ENCODE measurements around the gene CSMD2. TPM values are rescaled to one million over a fixed set of nuclear protein-coding genes. Genes with fewer than 3 reads are reported as not detected.

Gene CSMD2
- total and polyA plus RNA-seq, 2 of the 8 experiments (the other 6 are each of a cell fraction or from before 2014, with no cell fraction given), result 7.0 to 14.7 TPM

DNA sequence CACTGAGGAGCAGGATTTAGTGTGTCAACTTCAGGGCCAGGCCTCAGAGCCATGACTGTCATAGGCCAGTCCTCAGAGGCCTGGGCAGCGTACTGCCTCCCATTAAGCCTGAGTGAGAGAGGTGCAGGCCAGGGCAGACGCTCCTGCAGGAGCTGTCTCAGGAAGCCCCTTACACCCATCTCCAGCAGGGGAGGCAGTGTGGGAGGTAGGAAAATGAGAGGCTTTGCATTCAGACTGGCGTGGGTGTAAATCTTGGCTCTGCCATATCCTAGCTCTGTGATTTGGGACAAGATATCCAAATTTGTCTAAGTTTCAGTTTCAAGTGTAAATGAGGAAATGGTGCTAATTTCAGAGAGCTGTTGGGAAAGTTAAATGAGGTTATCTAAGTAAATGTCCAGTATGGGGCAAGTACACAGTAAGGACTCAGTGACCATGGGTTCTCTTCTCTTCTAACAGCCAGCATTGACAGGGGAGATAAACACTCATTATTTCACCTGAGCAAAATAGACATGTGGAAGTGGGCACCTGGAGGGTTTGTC, 508.5 kb downstream of the CSMD2 start (continued):
- TF ChIP-seq, protein P1, sequence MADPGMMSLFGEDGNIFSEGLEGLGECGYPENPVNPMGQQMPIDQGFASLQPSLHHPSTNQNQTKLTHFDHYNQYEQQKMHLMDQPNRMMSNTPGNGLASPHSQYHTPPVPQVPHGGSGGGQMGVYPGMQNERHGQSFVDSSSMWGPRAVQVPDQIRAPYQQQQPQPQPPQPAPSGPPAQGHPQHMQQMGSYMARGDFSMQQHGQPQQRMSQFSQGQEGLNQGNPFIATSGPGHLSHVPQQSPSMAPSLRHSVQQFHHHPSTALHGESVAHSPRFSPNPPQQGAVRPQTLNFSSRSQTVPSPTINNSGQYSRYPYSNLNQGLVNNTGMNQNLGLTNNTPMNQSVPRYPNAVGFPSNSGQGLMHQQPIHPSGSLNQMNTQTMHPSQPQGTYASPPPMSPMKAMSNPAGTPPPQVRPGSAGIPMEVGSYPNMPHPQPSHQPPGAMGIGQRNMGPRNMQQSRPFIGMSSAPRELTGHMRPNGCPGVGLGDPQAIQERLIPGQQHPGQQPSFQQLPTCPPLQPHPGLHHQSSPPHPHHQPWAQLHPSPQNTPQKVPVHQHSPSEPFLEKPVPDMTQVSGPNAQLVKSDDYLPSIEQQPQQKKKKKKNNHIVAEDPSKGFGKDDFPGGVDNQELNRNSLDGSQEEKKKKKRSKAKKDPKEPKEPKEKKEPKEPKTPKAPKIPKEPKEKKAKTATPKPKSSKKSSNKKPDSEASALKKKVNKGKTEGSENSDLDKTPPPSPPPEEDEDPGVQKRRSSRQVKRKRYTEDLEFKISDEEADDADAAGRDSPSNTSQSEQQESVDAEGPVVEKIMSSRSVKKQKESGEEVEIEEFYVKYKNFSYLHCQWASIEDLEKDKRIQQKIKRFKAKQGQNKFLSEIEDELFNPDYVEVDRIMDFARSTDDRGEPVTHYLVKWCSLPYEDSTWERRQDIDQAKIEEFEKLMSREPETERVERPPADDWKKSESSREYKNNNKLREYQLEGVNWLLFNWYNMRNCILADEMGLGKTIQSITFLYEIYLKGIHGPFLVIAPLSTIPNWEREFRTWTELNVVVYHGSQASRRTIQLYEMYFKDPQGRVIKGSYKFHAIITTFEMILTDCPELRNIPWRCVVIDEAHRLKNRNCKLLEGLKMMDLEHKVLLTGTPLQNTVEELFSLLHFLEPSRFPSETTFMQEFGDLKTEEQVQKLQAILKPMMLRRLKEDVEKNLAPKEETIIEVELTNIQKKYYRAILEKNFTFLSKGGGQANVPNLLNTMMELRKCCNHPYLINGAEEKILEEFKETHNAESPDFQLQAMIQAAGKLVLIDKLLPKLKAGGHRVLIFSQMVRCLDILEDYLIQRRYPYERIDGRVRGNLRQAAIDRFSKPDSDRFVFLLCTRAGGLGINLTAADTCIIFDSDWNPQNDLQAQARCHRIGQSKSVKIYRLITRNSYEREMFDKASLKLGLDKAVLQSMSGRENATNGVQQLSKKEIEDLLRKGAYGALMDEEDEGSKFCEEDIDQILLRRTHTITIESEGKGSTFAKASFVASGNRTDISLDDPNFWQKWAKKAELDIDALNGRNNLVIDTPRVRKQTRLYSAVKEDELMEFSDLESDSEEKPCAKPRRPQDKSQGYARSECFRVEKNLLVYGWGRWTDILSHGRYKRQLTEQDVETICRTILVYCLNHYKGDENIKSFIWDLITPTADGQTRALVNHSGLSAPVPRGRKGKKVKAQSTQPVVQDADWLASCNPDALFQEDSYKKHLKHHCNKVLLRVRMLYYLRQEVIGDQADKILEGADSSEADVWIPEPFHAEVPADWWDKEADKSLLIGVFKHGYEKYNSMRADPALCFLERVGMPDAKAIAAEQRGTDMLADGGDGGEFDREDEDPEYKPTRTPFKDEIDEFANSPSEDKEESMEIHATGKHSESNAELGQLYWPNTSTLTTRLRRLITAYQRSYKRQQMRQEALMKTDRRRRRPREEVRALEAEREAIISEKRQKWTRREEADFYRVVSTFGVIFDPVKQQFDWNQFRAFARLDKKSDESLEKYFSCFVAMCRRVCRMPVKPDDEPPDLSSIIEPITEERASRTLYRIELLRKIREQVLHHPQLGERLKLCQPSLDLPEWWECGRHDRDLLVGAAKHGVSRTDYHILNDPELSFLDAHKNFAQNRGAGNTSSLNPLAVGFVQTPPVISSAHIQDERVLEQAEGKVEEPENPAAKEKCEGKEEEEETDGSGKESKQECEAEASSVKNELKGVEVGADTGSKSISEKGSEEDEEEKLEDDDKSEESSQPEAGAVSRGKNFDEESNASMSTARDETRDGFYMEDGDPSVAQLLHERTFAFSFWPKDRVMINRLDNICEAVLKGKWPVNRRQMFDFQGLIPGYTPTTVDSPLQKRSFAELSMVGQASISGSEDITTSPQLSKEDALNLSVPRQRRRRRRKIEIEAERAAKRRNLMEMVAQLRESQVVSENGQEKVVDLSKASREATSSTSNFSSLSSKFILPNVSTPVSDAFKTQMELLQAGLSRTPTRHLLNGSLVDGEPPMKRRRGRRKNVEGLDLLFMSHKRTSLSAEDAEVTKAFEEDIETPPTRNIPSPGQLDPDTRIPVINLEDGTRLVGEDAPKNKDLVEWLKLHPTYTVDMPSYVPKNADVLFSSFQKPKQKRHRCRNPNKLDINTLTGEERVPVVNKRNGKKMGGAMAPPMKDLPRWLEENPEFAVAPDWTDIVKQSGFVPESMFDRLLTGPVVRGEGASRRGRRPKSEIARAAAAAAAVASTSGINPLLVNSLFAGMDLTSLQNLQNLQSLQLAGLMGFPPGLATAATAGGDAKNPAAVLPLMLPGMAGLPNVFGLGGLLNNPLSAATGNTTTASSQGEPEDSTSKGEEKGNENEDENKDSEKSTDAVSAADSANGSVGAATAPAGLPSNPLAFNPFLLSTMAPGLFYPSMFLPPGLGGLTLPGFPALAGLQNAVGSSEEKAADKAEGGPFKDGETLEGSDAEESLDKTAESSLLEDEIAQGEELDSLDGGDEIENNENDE (IDR thresholded peaks at IDR 0.05; ENCODE audit: insufficient replicate concordance, low read length), result no peak
- no peak for TF ChIP-seq CTBP2 (IDR thresholded peaks at IDR 0.05; ENCODE audit: borderline replicate concordance, insufficient read depth, insufficient read length, low read length)
- TF ChIP-seq TCF12 (IDR thresholded peaks at IDR 0.05; ENCODE audit: low read depth, low read length), result no peak
- TF ChIP-seq, protein P2, sequence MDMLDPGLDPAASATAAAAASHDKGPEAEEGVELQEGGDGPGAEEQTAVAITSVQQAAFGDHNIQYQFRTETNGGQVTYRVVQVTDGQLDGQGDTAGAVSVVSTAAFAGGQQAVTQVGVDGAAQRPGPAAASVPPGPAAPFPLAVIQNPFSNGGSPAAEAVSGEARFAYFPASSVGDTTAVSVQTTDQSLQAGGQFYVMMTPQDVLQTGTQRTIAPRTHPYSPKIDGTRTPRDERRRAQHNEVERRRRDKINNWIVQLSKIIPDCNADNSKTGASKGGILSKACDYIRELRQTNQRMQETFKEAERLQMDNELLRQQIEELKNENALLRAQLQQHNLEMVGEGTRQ (IDR thresholded peaks at IDR 0.05; ENCODE audit: low read length), result no peak
- no peak for TF ChIP-seq NRF1 (IDR thresholded peaks at IDR 0.05; ENCODE audit: low read depth, low read length)
- no peak for TF ChIP-seq MAFK (IDR thresholded peaks at IDR 0.05; ENCODE audit: low read depth, low read length)
- no peak for TF ChIP-seq RNF2 (IDR thresholded peaks at IDR 0.05; ENCODE audit: borderline replicate concordance, low read depth, low read length, missing control alignments, poor library complexity, severe bottlenecking)
- no peak for TF ChIP-seq CBX8 (IDR thresholded peaks at IDR 0.05; ENCODE audit: borderline replicate concordance, low read depth, low read length)
